UCSD-AML1 (cell line): ENCODE data around the gene SRCIN1.

Experiments used
- DNase-seq: peaks from one replicate; lab custom pipeline; 2025; ENCODE audit not compliant: unreplicated experiment; lab: John Stamatoyannopoulos, UW

The SRCIN1 gene

DNA sequence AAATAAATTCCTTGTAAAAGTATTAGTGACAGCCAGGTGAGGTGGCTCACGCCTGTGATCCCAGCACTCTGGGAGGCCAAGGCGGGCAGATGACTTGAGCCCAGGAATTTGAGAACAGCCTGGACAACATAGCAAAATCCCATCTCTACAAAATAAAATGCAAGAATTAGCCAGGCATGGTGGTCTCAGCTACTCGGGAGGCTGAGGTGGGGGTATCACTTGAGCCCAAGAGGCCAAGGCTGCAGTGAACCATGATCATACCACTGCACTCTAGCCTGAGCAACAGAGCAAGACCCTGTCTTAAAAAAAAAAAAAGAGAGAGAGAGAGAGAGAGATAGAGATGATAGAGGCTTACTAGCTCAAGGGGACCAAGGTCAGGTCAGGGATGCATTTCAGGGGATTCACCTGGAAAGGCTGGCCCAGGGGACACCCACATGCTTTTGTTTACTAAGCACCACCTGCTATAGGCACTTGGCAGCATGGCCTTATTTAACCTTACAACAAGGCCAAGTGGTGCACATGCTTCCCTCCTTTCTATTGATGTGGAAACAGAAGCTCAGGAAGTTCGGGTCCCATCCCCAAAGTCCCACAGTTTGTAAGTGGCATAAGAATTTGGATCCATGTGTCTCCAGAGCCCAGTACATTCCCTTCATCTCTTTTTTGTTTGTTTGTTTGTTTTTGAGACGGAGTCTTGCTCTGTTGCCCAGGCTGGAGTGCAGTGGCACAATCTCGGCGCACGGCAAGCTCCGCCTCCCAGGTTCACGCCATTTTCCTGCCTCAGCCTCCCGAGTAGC, 12.4 kb upstream of the SRCIN1 start:
- no peak for DNase-seq

DNA sequence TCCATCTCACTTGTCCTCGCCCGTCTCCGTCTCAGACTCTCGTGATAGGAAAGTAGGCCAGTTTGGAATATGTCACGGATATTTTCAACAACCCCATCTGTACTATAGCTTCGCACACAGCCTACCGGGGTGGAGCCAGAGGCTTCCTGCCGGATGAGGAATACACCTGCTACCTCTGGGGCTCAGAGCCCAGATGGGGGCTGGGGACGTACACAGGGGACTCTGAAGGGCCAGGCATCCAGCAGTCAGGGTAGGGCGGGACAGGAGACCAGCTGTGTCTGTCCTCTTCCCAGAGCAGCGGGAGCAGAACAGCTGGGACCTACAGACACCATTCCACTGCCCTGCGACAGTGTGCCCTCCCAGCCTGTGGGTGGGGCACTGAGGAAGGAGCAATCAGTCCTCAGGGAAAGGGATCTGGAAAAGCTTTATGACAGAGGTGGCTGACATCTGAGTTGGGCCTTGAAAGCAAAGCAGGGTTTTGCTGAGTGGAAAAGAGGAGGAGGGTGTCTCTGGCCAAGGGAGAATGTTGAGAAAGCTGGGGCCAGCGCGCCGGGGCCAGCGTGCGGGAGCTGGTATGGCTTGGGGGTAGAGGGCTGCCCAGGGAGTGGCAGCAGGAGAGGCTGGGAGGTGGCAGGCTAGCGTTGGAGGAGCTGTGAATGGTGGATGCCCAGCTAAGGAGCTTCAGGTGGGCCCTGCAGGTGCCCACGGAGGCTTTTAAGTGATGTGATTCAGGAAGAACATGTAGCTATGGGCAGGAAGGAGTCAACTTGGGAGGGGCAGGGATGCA, 11.5 kb upstream of the SRCIN1 start:
- no peak for DNase-seq

DNA sequence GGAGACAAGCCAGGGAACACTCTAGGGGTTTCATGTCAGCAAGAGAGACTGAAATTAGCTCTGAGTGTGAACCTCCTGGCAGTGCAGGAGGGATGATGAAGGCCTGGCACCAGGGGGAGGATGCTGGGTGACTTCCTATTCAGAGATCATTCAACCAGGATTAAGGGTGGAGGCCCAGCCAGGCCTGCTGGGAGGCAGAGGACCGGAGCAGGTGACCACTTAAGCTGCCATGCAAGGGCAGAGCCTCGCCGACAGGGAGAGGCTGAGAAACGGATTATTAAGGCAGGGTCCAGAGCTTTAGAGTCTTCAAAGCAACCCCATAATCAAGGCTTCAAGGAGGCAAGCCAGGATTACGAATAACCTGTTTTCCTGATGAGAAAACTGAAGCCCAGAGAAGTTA, 10.6 kb upstream of the SRCIN1 start:
- no peak for DNase-seq

DNA sequence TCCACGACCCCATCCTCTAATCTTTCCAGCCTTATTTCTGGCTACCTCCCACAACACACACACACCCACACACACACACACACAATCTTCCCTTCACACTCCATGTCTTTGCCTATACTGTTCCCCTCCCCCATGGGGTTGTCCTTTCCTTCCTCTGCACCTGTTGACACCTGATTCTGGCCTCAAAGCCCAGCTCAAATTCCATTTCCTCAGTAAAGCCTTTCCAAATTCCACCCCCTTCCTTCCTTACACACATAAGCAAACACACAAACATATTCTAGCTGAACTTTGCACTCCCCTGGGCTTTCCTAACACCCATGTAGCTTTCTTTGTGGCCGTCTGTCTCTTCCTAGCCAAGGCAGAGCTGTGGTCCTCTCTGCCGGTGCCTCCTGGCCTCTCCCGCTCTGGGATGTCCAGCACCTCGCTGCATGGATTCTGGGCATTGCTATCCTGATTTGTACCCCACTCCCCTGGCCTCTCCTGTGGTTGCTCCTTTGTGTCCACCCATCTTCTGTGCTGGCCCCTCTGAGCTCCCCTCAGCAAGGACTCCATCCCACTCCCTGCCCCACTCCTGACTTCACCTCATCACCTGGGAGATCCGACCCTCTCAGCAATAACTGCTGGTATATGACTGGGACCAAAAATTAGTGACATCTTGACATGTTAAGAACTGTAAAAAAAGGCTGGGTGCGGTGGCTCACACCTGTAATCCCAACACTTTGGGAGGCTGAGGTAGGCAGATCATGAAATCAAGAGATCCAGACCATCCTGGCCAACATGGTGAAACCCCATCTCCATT, 8.4 kb upstream of the SRCIN1 start:
- no peak for DNase-seq

DNA sequence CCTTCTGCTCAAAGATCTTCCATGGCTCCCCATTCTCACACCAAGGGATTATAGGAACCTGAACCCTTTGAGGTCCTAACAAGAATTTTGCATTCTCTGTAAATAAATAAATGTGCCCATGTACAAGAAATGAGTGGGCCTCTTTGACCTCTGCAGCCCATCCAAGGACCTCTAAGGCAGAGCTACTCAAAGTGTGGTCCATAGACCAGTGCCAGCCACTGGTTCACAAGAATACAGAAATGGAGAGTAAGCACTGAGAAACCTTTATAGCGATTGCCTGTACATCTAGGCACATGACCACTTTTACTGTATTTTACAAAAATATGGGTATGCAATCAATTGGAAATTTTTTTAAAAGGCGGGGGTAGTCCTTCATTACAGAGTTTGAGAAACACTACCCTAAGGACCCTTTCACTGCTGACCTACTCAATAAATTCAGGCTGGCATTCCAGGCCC, 7.8 kb upstream of the SRCIN1 start:
- no peak for DNase-seq

DNA sequence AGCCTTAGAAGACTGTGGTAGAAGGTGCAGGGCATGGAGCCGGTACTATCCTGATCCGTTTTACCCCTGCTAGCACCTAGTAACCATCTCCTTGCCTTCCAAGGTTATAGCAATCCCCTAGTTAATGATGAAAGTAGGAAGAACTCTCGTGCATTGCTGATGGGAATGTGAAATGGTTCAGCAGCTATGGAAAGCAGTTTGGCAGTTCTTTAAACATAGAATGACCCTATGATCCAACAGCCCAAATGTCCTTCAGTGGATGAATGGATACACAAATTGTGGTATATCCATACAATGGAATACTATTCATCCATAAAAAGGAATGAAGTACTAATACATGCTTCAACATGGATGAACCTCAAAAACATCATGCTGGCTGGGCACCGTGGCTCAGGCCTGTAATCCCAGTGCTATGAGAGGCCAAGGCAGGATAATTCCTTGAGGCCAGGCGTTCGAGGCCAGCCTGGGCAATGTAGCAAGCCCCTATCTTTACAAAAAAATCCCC, 6.2 kb upstream of the SRCIN1 start:
- no peak for DNase-seq

DNA sequence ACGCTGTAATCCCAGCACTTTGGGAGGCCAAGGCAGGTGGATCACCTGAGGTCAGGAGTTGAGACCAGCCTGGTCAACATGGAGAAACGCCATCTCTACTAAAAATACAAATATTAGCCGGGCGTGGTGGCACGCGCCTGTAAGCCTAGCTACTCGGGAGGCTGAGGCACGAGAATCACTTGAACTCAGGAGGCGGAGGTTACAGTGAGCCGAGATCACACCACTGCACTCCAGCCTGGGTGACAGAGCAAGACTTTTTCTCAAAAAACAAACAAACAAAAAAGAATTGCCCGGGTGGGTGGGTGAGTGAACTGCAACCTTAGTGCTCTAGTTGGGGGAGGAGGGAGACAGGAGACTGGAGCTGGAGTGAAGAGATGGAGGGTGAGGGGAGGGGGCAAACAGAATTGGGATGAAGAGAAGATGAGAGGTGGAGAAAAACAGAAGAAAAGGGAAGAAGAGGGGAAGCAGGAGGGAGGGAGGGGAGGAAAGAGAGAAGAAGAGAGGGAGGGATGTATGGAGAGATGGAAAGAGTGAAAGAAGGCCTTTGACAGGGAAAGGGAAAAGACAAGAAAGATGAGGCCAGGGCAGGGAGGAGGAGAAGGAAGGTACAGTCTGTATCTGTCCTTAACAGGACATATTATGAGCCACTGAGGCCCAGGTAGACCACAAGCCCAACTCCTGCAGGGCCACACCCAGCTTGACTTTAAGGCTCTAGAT, 5.5 kb upstream of the SRCIN1 start:
- DNase-seq: no peak

DNA sequence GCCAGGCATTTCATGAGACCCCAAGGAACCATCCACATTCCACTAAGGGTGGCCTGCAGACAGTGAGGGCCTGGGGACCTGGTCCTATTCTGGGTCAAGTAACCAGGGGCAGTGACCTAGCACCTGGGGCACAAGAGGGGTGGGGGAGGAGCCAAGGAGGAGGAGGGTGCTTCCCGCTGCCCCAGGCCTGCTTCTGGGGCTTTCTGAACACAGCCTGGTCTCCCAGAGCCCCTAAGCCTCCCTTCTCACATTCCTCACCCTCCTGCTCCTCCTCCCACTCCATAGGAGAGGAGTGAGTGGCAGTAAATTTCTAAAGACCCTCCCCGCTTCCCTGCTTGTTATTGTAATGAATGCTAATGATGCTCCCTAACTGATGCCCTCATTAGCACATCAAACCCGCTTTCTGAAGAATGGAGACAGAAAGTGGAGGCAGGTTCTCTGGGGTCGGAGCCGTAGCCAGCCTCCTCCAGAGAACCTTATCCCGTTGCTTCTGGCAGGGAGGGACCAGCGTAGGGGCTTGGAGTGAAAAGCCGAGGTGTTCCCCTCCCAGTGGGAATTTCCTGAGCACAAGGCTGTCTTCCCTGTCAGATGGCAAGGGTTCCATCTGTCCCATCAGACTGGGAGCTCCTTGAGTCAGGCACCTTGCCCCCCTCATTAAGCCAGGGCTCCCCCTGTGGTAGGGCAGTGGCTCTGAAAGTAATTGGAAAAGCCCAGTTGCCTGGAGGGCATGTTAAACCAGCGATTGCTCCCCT, 3.7 kb upstream of the SRCIN1 start:
- DNase-seq: no peak

DNA sequence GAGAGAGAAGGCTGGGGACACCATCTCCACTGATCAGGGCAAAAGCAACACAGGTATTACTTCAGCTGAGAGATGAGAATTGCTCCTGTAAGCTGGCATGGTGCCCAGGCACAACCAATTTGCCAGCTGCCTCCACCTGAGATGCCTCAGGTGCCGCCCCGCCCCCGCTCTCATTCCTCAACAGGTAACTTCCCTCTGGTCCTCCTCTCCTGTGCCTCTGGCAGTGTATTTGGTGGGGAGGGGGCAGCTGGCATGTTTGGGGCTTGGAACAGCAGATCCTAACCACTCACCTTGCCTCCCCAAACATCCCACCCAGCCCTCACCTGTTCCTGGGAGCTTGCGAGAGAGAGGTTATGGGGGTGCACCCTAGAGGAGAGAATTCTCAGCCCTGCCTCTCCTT, 2.9 kb upstream of the SRCIN1 start:
- DNase-seq: no peak

DNA sequence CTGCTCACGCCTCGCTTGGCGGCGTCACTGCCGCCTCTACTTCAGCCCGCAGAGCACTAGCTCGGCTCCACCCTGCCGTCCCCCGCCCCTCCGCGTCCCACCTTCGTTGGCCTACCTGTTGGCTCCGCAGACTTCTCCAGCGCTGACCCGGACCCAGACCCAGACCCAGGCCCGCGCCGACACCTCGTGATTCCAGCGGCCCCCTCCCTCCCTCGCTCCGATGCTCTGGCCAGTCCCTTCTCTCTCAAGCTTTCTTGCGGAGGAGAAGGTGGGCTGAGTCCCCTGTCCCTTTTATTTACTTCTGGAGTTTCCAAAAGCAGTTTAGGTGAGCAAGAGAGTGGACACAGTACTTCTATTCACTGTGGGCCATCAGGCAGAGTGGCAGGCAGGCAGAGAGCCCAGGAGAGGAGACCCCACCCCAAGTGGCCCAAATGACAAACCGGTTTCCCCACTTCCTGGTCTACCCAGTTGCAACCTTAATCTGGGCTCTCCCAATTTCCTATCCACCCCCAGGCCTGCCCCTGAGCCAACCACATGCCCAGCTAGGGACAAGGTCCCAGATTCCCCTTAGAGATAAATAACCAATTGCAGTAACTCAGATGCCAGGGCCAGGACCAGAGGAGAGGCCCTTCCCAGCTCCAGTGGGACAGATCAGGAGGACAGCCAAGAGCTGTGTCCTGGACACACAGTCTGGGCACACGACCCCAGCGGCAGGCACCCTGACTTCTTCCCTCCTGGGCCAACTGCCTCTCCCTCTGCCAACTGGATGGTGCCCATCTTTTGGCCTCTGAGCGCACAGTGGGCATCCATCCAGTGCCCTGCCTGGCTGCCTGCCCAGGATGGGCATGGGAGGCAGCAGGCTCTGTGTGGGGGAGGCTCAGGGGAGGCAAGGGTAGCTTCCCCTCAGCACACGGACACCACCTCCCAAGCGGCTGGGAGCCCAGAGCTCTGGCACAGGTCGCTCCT, 1.2 kb upstream of the SRCIN1 start:
- no peak for DNase-seq

DNA sequence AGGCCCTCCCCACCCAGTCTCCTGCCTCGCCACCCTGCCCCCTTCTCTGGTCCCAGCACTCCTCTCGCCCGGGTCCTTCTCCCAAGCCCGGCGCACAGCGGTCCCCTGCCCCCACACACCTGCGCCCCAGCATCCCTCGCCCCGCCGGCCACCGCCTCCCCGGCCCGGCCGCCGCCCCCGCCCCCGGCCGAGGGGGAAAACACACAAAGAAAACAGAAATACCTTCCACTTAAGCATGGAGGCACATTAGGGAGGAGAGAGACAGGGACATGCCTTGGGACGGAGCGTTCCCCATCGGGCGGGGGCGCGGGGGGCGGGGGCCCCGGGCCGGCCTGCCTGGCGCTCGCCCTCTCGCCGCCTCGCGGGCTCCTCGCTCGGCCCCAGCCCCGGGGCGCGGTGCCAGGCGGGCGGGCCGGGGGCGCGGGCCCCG, 326 bp downstream of the SRCIN1 start:
- DNase-seq: no peak

DNA sequence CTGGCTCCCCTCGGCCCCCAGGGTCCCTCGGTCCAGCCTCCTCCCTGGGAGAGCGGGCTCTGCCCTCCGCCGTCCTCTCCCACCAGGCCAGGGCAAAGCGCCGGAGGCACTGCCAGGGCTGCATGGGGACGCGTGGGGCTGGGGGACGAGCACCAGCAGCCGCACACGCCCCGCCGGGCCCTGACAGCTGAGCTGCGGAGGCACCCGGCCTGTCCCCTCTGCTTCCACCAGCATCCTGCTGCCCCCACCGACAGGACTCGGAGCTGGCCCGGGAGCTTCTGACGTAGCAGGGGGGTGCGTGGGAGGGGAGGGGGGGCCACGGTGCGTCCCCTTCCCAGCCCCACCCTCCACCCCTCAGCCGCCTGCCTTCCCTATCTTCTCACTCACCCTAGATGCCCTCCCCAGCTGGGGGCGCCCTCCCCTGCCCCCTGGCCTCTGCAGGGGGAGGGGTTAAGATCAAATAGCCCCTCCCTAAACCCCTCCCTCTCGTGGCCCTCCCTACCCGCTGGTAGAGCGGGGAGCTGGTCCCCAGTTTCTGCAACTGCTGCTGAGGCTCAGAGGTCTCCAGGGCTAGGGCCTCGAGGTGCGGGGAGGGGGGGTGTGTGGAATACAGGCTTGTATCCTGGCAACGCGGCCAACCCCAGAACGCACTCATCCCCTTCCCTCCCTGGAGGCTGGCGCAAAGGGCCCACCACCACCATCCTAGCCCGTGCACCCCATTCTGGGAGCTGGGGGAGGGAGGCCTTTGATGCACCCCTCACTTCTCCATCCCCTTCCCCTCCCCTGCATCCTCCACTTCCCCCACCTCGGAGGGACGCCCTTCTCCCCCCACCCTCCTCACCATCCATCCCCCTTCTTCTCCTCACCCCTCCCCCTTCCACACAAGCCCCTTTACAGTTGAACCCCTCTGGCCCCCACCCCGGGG, 1.0 kb downstream of the SRCIN1 start:
- DNase-seq: no peak

DNA sequence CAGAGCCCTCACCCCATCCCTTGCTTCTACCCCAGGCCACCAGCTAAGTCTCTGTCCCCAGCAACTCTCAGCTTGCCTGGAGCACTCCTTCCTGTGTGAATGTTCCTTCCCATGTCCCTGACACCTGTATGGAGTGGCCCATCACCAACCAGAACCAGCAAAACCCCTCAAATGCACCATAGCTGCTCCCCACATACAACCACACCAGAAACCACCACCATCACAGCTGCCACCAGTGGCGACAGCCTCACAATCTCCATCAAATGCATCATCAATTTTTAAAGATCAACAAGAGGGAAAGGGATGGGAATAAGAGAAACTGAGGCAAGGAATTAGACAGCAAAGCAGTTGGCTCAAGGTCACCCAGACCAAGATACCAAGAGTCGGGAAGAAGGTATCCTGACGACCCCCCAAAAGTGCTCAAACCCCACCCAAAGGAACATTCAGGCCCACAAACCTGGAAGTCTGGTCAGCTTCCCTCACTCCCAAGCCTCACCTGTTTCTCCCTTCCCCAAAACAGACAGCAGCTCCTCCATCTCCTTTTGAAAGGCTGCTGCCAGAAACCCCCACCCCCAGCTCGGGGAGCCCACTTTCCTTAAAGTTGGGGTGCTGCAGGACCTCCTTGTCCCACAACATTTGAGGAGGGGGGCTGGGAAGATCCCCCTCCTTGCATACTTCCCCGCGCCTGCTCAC, 1.8 kb downstream of the SRCIN1 start:
- DNase-seq: no peak

DNA sequence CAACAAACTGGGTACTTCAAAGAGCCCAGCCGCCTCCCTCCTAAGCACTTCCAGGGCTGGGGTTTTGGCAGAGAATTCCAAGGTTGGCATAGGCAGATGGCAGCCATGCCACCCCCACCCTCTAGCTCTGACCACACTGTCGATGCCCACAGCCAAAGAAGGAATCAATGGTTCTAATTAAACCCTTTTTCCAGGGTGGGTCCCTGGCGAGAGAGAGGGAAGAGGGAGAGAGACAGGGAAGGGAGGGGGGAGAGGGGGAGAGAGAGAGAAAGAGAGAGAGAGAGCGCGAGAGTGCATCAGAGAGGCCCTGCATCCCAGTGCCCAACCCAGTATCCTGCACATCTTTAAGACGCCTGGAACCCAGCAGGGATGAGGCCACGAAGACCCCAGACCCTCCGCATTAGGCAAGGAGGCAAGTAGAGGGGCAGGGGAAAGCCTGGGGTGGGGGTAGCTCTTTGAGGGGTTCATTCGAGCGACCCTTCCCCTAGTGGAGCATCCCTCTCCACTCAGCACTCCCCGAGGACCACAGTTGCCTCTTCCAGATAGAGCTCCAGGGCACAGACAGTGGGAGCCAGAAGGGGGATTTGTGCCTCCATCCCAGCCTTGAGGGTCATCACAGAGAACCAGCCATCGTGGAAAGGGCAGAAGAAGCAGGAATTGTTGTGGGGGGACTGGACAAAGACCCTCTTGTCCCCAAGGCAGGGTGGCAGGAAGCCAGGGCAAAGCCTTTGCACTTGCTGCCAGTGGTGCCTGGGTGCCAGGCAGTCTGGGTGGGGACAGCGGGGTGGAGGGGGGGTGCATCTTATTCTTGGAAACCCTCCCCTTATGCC, 2.6 kb downstream of the SRCIN1 start:
- no peak for DNase-seq

DNA sequence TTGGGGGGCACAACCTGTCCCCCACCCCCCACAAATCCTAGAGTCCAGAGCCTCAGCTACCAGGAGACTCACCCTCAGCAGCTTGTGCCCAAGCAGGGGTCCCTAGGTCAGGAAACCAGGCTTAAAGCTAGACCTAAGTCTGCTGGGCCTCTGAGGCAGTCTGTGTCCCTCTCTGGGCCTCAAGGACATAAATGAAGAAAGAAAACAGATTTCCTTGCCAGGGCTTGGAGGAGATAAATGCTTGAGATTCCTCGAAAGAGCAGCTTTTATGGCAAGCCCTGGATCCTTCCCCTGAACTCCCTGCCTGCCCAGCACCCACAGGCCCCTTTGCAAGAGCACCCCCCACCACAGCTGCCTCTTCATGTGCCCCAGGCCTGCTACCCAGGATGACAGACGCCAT, 3.3 kb downstream of the SRCIN1 start:
- no peak for DNase-seq
